Measurements from ENCODE around the gene USP48. TPM values are rescaled to one million over a fixed set of nuclear protein-coding genes. Genes with fewer than 3 reads are reported as not detected.
"Not testable (repeated sequence)": the region's sequence is repeated elsewhere in the genome, so short reads cannot be mapped to it uniquely, and the experiment has no call there.

The USP48 gene
- polyA plus RNA-seq, 2 donors: 14.4 to 18.4 TPM

GRCh38 chr1:21674957-21675356 is 108.0 kb downstream of the USP48 start:
- WGBS, 2 donors: 86 to 87% methylated on average over 10 of the region's 10 CpGs
- Histone ChIP-seq H3K27ac (ENCODE audit: low read depth in 2 of 2, low read length in 1 of 2) (no peak overlapping the region), H3K4me1 (ENCODE audit: control insufficient read depth in 2 of 2, insufficient read depth in 2 of 2, low read length in 1 of 2) (peaks cover 0 to 12% of the 10 kb centered on the region in 2 donors), H3K4me3 (ENCODE audit: low read depth in 1 of 2, low read length in 2 of 2) (no peak overlapping the region), H3K9me3 (ENCODE audit: control insufficient read depth in 2 of 2, insufficient read depth in 1 of 2, low read depth in 1 of 2, low read length in 1 of 2) (no peaks in the 10 kb centered on the region), H3K36me3 (ENCODE audit: control insufficient read depth in 2 of 2, insufficient read depth in 2 of 2, low read length in 1 of 2) (peaks cover 0 to 2% of the 10 kb centered on the region in 2 donors), H3K27me3 (ENCODE audit: control insufficient read depth in 1 of 2, insufficient read depth in 2 of 2, low read length in 2 of 2) (no peaks in the 10 kb centered on the region)

DNA sequence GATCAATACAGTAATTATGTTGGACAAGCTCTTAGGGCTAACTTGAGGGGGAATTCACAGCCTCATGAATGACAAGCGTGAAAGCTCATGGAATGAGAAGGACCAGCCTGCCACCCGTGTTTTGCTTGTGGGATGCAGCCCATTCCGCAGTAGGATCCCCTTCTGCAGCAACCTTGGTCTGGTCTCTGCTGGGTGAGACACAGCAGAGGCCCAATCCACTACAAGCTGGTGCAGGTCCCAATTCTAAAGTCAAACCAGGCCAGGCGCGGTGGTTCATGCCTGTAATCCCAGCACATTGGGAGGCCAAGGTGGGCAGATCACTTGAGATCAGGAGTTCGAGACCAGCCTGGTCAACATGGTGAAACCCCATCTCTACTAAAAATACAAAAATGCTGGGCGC is 109.1 kb downstream of the USP48 start:
- H3K36me3 ChIP-seq (ENCODE audit: control insufficient read depth in 2 of 2, insufficient read depth in 2 of 2, low read length in 1 of 2); H3K9me3 ChIP-seq (ENCODE audit: control insufficient read depth in 2 of 2, insufficient read depth in 1 of 2, low read depth in 1 of 2, low read length in 1 of 2); H3K4me3 ChIP-seq (ENCODE audit: low read depth in 1 of 2, low read length in 2 of 2); H3K27me3 ChIP-seq (ENCODE audit: control insufficient read depth in 1 of 2, insufficient read depth in 2 of 2, low read length in 2 of 2); H3K27ac ChIP-seq (ENCODE audit: low read depth in 2 of 2, low read length in 1 of 2): not testable (repeated sequence)
- peaks cover 6 to 23% of the 10 kb centered on the region in 2 donors for H3K4me1 ChIP-seq (ENCODE audit: control insufficient read depth in 2 of 2, insufficient read depth in 2 of 2, low read length in 1 of 2)
- WGBS, 2 donors: 83 to 86% methylated on average over 7 of the region's 7 CpGs

- no peaks in the 10 kb centered on the region for H3K9me3 ChIP-seq (ENCODE audit: control insufficient read depth in 2 of 2, insufficient read depth in 1 of 2, low read depth in 1 of 2, low read length in 1 of 2)
- H3K27me3 ChIP-seq (ENCODE audit: control insufficient read depth in 1 of 2, insufficient read depth in 2 of 2, low read length in 2 of 2): peaks cover 0 to 2% of the 10 kb centered on the region in 2 donors
- WGBS, 2 donors: 7 to 30% methylated on average over 9 of the region's 9 CpGs
- H3K4me1 ChIP-seq (ENCODE audit: control insufficient read depth in 2 of 2, insufficient read depth in 2 of 2, low read length in 1 of 2): peaks cover 9 to 27% of the 10 kb centered on the region in 2 donors
- peak overlapping the region in 1 of 2 donors; percentile 18 for H3K27ac ChIP-seq (ENCODE audit: low read depth in 2 of 2, low read length in 1 of 2)
- H3K4me3 ChIP-seq (ENCODE audit: low read depth in 1 of 2, low read length in 2 of 2): no peak overlapping the region
- no peaks in the 10 kb centered on the region for H3K36me3 ChIP-seq (ENCODE audit: control insufficient read depth in 2 of 2, insufficient read depth in 2 of 2, low read length in 1 of 2)
Observed at GRCh38 chr1:21673277-21673780, 109.6 kb downstream of the USP48 start.

DNA sequence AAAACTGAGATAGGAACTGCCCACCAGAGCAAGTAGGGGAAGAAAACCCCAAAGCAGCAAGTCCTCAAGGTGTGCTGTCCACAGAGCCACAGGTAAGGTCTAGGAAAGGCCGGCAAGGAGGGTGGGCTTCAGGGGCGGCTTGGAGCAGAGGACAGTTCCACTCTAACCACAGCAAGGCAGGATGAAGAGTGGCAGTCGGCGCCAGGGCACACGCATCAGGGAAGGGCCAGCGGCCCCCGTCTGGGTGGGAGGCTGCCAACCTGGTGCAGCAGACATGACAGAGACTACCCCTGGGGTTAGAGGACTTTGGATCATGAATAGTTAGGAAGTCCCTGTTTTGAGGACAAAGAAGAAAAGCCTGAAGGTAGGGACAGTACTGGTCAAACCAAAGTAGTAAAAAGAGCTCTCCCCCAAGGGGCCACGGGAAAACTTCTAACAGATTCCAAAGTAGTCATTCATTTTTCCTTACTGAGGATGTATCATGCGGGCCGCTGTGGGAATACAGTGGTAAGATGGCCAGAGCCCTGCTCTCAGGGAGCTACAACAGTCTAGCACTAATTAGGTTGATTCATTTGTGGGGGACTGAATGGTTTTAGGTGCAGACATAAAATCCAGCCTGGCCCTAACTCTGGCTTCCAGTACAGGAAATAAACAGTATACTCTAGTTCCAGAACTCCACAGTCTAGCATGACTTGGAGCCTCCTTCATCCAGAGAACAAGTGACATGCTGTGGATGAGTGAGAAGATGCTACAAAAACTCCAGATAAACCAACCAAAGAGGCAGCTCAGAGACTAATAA is 110.3 kb downstream of the USP48 start:
- 74 to 80% methylated on average over 10 of the region's 10 CpGs for WGBS, 2 donors

DNA sequence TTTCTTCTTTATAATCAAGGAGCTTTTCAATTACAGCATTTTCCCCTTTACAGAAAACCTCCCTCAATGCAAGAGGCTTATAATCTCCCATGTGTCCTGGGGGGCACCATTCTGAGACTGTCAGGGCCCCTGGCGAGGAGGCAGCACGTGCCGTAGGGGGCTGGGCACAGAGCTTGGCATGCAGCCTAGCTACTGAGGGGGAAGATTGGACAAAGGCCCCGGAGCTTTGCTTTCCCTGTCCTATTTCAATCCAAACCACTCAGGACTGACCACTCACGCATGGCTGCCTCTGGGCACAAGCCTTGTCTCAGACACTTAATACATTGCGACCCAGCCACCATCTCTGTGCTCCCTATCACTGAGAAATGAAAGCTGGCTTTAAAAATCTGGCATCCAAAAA is 111.0 kb downstream of the USP48 start:
- Histone ChIP-seq H3K9me3 (ENCODE audit: control insufficient read depth in 2 of 2, insufficient read depth in 1 of 2, low read depth in 1 of 2, low read length in 1 of 2) (no peaks in the 10 kb centered on the region), H3K4me1 (ENCODE audit: control insufficient read depth in 2 of 2, insufficient read depth in 2 of 2, low read length in 1 of 2) (peaks cover 10 to 24% of the 10 kb centered on the region in 2 donors), H3K36me3 (ENCODE audit: control insufficient read depth in 2 of 2, insufficient read depth in 2 of 2, low read length in 1 of 2) (no peaks in the 10 kb centered on the region), H3K27me3 (ENCODE audit: control insufficient read depth in 1 of 2, insufficient read depth in 2 of 2, low read length in 2 of 2) (peaks cover 0 to 2% of the 10 kb centered on the region in 2 donors), H3K27ac (ENCODE audit: low read depth in 2 of 2, low read length in 1 of 2) (no peak overlapping the region), H3K4me3 (ENCODE audit: low read depth in 1 of 2, low read length in 2 of 2) (no peak overlapping the region)
- WGBS, 2 donors: 42 to 44% methylated on average over 6 of the region's 6 CpGs

More for the DNA sequence above, 110.3 kb downstream of the USP48 start:
- Histone ChIP-seq H3K36me3 (ENCODE audit: control insufficient read depth in 2 of 2, insufficient read depth in 2 of 2, low read length in 1 of 2) (no peaks in the 10 kb centered on the region), H3K4me1 (ENCODE audit: control insufficient read depth in 2 of 2, insufficient read depth in 2 of 2, low read length in 1 of 2) (peaks cover 10 to 27% of the 10 kb centered on the region in 2 donors), H3K9me3 (ENCODE audit: control insufficient read depth in 2 of 2, insufficient read depth in 1 of 2, low read depth in 1 of 2, low read length in 1 of 2) (no peaks in the 10 kb centered on the region), H3K27ac (ENCODE audit: low read depth in 2 of 2, low read length in 1 of 2) (peak overlapping the region in 1 of 2 donors; percentile 18), H3K4me3 (ENCODE audit: low read depth in 1 of 2, low read length in 2 of 2) (no peak overlapping the region), H3K27me3 (ENCODE audit: control insufficient read depth in 1 of 2, insufficient read depth in 2 of 2, low read length in 2 of 2) (peaks cover 0 to 2% of the 10 kb centered on the region in 2 donors)

DNA sequence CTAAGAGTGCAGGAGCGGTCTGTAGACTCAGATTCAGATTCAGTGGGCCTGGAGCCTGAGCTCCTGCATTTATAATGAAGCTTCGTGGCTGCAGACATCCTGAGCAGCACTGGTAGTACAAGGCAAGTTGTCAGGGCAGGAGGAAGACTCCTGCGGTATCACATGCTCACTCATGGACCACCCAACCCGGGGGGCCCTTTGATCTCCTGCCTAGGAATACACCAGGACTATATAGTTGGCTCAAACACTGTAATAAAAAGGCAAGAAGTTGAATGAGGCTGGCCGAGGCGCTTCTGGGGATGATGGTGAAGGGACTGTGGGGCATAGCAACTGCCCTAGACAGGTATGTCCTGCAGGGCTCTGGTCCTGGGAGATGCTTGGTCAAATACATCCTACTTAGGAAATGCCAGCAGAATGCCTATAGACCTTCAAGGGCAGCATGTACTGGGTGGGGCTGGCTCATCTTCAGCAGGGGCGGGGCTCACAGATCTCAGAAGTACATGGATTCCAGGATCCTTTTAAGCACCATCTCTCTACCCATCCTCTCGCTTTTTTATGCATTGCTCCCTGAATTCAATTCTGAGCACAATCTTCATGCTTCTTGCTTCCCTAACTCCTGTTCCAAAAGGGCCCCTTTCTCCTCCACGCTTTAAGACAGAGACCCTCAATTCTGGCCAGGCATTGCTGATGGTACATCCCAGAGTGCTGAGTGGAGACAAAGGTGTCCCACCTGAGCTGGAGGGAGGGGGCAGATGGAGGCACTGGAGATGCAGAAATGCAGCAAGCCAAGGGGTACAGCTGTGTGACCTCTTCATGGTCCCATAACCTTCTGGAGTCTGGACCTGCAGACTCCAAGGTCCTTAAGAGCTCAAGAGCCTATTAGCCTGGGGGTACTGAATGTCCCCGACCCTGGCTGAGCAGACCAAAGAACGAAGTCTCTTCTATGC is 111.7 kb downstream of the USP48 start:
- H3K27ac ChIP-seq (ENCODE audit: low read depth in 2 of 2, low read length in 1 of 2): no peak overlapping the region
- peaks cover 10 to 24% of the 10 kb centered on the region in 2 donors for H3K4me1 ChIP-seq (ENCODE audit: control insufficient read depth in 2 of 2, insufficient read depth in 2 of 2, low read length in 1 of 2)
- no peaks in the 10 kb centered on the region for H3K9me3 ChIP-seq (ENCODE audit: control insufficient read depth in 2 of 2, insufficient read depth in 1 of 2, low read depth in 1 of 2, low read length in 1 of 2)
- peaks cover 0 to 2% of the 10 kb centered on the region in 2 donors for H3K27me3 ChIP-seq (ENCODE audit: control insufficient read depth in 1 of 2, insufficient read depth in 2 of 2, low read length in 2 of 2)
- H3K36me3 ChIP-seq (ENCODE audit: control insufficient read depth in 2 of 2, insufficient read depth in 2 of 2, low read length in 1 of 2): no peaks in the 10 kb centered on the region
- WGBS, 2 donors: 63 to 67% methylated on average over 11 of the region's 11 CpGs
- no peak overlapping the region for H3K4me3 ChIP-seq (ENCODE audit: low read depth in 1 of 2, low read length in 2 of 2)

GRCh38 chr1:21670059-21670881 is 112.7 kb downstream of the USP48 start:
- H3K9me3 ChIP-seq (ENCODE audit: control insufficient read depth in 2 of 2, insufficient read depth in 1 of 2, low read depth in 1 of 2, low read length in 1 of 2): no peaks in the 10 kb centered on the region
- no peaks in the 10 kb centered on the region for H3K36me3 ChIP-seq (ENCODE audit: control insufficient read depth in 2 of 2, insufficient read depth in 2 of 2, low read length in 1 of 2)
- peaks cover 0 to 2% of the 10 kb centered on the region in 2 donors for H3K27me3 ChIP-seq (ENCODE audit: control insufficient read depth in 1 of 2, insufficient read depth in 2 of 2, low read length in 2 of 2)
- 51 to 52% methylated on average over 16 of the region's 16 CpGs for WGBS, 2 donors
- no peak overlapping the region for H3K4me3 ChIP-seq (ENCODE audit: low read depth in 1 of 2, low read length in 2 of 2)
- H3K4me1 ChIP-seq (ENCODE audit: control insufficient read depth in 2 of 2, insufficient read depth in 2 of 2, low read length in 1 of 2): peaks cover 10 to 27% of the 10 kb centered on the region in 2 donors
- no peak overlapping the region for H3K27ac ChIP-seq (ENCODE audit: low read depth in 2 of 2, low read length in 1 of 2)

GRCh38 chr1:21669258-21670058 is 113.5 kb downstream of the USP48 start, which contains the start of gene RAP1GAP:
RAP1GAP (minus strand) TSS chr1:21669357; CDS start chr1:21620032, 49,325 bp downstream.
- Histone ChIP-seq H3K4me1 (ENCODE audit: control insufficient read depth in 2 of 2, insufficient read depth in 2 of 2, low read length in 1 of 2) (peaks cover 10 to 27% of the 10 kb centered on the region in 2 donors), H3K36me3 (ENCODE audit: control insufficient read depth in 2 of 2, insufficient read depth in 2 of 2, low read length in 1 of 2) (no peaks in the 10 kb centered on the region), H3K27ac (ENCODE audit: low read depth in 2 of 2, low read length in 1 of 2) (no peak within 1 kb of the TSS), H3K4me3 (ENCODE audit: low read depth in 1 of 2, low read length in 2 of 2) (peak within 1 kb of the TSS; percentile 19 to 36), H3K9me3 (ENCODE audit: control insufficient read depth in 2 of 2, insufficient read depth in 1 of 2, low read depth in 1 of 2, low read length in 1 of 2) (no peaks in the 10 kb centered on the region), H3K27me3 (ENCODE audit: control insufficient read depth in 1 of 2, insufficient read depth in 2 of 2, low read length in 2 of 2) (peaks cover 0 to 2% of the 10 kb centered on the region in 2 donors)
- WGBS, 2 donors: 1 to 3% methylated on average over 37 to 64 of the region's 64 CpGs
